Esophagus muscularis mucosa (tissue), 3 donors: Measurements from ENCODE around the gene ADAMTS2.

Experiments used
- POLR2A ChIP-seq: fragments of 450-650 bp; IDR thresholded peaks from one replicate; pipeline ENCODE4 v1.6.1; 2017; ENCODE audit warnings: antibody characterized with exemption, moderate library complexity, mild to moderate bottlenecking, low read depth
- POLR2AphosphoS5 ChIP-seq, 2 donors: sonication (generic); formaldehyde crosslinking; IDR thresholded peaks; one replicate each; pipeline ENCODE4 v1.6.1; 2017; ENCODE audit warnings: antibody characterized with exemption in 2 of 2
- TF ChIP-seq, protein P1 (sequence below), 3 experiments: fragments of 200-600 bp in 2 of 3; fragments of 450-650 bp in 1 of 3; sonication (generic) in 2 of 3; IDR thresholded peaks; one replicate each; pipeline ENCODE4 v1.5.1; 2017 to 2019; ENCODE audit warnings: antibody characterized with exemption in 3 of 3, mild to moderate bottlenecking in 2 of 3, moderate library complexity in 1 of 3

DNA sequence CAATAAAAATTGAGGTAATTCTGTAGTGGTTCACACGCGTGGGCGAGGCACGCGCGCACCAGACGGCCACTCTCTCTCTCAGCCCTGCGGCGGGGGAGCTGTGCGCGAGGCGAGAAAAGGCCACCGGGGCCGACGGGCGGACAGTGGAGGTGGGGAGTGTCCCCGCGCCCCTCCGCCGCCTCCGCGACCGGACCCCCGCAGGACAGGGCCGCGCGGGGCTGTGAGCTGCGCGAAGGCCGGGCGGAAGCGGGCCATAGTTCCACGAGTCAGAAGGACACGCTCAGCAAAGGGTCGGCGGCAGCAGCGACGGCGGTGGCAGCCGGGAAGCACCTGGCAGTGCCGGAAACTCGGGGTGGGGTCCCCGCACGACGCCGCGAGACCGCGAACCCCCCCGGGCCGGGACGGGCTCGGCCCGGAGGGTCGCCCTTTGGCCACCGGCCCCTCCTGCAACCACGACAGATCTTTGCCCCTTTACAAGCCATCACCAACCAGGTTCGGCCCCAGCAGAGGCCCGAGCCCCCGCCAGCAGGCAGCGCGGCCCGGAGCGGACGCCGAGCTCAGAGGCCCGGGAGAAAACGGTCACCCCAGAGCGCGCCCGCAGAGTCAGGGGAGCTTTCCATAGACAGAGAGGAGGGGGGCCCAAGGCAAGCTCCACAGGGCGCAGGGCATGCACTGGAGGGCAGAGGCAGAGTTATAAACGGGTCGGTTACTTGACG lies 224.2 kb downstream of the ADAMTS2 start:
- TF ChIP-seq, protein P1, sequence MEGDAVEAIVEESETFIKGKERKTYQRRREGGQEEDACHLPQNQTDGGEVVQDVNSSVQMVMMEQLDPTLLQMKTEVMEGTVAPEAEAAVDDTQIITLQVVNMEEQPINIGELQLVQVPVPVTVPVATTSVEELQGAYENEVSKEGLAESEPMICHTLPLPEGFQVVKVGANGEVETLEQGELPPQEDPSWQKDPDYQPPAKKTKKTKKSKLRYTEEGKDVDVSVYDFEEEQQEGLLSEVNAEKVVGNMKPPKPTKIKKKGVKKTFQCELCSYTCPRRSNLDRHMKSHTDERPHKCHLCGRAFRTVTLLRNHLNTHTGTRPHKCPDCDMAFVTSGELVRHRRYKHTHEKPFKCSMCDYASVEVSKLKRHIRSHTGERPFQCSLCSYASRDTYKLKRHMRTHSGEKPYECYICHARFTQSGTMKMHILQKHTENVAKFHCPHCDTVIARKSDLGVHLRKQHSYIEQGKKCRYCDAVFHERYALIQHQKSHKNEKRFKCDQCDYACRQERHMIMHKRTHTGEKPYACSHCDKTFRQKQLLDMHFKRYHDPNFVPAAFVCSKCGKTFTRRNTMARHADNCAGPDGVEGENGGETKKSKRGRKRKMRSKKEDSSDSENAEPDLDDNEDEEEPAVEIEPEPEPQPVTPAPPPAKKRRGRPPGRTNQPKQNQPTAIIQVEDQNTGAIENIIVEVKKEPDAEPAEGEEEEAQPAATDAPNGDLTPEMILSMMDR (IDR thresholded peaks at IDR 0.05): no peak
- no peak for TF ChIP-seq POLR2A
- TF ChIP-seq POLR2AphosphoS5 (IDR thresholded peaks at IDR 0.05): no peak
